ENCODE data around the gene THSD4.
A peak's percentile ranks its signal among the peaks of the same experiment; 100 is the strongest.
"Not testable (repeated sequence)": the region's sequence is repeated elsewhere in the genome, so short reads cannot be mapped to it uniquely, and the experiment has no call there.

The THSD4 gene

DNA sequence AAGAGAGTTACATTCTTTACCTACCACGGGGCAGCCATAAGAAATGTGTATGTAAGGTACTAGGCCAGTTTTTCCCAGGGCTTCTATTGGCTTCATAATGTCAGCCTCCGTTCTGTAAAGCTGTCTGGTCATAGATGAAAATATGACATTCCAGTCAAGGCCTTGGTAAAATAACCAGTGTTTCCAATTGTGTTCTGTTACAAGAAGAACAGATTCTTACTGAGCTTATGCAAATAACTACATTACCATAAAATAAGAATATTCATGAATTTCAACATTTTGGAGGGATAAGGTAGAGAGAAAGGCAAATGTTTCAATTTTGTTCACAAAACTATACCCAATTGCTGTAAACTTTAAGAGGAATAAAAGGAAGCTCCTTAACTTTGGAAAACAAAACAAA, 315.5 kb downstream of the THSD4 start:
- no peak overlapping the region for H3K4me3 ChIP-seq
- no peak overlapping the region for H3K27ac ChIP-seq

DNA sequence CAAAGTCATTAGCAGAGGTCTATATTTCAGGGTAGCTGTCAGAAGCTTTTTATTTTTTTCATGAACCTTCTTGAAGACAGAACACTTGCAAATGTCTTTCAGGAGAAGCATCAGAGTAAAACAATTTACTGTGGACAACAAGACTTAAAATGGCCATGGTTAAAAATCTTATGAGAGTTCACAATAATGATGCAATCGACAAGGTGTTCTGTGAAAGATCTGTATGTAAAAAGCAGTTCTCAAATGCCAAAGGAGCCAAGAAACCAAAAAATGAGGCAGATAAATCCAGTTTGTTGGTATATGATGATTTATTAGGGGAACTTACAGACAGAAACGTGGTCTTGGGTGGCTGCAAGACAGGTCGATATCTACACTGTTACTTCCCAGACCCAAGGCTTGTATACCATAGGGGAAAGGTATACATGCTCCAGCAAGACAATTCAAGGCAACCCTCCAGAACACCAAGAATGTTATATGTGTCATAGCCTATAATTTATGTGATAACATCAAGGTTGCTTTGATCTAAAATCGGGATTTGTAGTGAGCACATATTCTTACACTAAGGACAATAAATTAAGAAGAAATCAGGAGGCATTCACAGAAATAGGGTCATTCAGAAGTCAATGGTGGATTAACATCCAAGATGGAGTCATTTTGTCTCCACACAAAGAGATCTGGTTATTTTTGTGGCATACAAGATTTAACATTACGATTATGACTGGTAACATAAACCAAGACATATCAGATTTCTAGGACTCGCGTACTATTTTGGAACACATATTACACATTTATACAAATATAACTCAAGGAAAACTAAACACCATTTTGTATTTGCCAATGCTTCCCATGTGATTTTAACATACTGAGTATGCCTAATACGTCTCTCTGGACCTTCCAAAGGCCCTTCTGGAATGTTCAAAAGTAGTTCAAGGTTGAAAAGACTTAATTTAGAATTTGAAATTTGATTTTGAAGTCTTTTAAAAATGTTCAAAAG, 316.4 kb downstream of the THSD4 start:
- Histone ChIP-seq H3K27ac (no peak overlapping the region), H3K4me3 (no peak overlapping the region)

DNA sequence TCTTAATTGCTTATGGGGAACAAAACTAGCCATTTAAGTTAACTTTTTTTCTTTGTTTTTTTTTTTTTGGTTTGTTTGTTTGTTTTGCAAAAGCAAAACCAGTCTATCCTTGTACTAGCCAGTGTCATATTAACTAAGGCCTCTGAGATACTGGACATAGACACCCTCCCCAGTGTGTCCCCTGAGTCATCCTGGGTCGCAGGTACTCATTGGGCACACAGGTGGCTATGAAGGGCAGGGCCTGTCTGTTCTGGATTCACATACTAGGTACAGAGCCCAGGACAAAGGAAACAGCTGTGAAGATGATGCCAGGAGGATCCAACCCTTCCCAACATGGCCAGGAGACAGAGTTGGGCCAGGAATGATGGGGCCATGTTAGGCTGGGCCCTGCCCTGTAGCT, 318.1 kb downstream of the THSD4 start:
- no peak overlapping the region for H3K4me3 ChIP-seq
- H3K27ac ChIP-seq, result no peak overlapping the region

DNA sequence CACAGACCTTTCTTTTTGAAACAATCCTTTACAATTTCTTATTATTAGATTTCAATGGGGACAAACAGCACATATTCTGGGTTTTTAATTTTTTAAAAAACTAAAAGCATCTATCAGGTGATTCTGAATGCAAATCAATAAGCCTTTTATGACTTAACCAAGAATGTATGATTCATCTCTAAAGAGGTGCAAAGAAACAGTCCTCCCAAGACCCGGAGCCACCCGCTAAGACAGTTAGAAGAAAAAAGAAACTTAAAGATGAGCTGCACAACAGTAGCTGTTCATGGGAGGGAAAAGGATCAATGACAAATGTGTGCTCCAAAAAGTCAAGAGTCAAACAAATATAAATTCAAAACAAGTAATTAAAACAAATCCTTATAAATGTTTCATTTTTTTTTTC, 319.5 kb downstream of the THSD4 start:
- Histone ChIP-seq H3K4me3 (no peak overlapping the region), H3K27ac (no peak overlapping the region)

DNA sequence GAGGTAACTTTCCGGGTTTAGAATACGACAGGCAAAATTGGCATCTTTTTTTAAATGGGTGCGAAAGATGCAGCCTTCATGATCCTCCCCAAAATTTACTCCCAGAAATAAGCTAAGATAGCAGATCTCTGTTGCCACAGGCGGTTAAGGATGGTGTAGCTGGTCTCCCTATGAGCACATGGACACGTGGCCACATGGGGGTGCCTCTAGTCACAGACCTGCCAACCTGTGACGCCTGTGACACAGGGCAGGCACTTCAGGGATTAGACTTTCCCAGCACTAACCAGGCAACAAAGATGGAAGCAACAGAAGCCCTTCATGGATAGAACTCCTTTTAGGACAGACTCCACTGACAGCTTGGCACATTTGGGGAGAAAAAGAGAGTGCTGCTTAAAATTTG, 320.3 kb downstream of the THSD4 start:
- Histone ChIP-seq H3K4me3 (no peak overlapping the region), H3K27ac (no peak overlapping the region)

DNA sequence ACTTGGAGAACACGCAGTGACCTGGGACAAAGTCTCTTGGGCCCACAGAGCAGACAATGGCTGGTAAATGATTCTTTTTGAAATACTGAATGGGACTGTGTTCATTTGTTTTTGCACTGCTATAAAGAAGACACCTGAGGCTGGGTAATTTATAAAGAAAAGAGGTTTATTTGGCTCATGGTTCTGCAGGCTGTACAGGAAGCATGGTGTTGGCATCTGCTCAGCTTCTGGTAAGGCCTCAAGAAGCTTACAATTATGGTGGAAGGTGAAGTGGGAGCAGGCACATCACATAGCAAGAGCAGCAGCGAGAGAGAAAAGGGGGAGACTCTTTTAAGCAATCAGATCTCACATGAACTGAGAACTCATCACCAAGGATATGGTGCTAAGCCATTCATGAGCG, 321.6 kb downstream of the THSD4 start:
- H3K27ac ChIP-seq, result no peak overlapping the region

DNA sequence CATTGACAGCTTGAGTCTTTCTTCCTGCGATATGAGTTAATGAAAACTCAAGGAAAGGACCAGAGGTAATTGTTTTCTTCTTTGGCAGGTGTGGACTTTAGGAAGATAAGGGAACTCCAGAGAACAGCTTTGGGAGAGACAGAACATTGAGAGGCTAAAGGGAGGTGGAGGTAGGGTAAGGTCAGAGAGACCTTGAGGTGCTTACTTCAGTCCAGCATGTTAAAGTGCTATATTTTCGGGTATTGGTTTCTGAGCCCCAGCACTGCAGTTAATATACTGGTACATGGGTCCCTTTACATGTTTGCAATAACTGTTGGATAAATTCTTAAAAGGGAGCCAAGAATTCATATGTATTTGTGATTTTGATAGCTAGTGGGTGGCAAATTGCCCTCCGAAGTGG, 322.1 kb downstream of the THSD4 start:
- H3K27ac ChIP-seq, result no peak overlapping the region
- H3K4me3 ChIP-seq, result no peak overlapping the region

More for the DNA sequence above, 321.6 kb downstream of the THSD4 start:
- H3K4me3 ChIP-seq, result no peak overlapping the region

DNA sequence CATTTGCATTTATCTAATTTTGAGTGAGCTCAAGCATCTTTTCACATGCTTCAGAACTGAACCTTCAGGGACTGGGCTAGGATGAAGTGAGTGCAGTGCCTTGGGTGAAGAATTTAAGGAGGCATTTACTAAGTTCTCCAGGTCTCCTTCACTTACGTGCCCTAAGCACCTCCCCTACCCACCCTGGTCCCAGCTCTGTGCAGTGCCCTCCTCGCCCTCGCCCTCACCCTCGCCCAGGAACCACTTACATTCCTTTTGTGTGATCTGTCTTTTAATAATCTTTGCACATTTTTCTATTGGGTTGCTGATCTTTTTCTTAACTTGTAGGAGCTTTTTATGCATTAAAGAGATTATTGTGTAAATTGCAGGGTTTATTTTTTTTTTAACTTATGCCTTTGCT, 322.6 kb downstream of the THSD4 start:
- Histone ChIP-seq H3K4me3 (no peak overlapping the region), H3K27ac (no peak overlapping the region)

DNA sequence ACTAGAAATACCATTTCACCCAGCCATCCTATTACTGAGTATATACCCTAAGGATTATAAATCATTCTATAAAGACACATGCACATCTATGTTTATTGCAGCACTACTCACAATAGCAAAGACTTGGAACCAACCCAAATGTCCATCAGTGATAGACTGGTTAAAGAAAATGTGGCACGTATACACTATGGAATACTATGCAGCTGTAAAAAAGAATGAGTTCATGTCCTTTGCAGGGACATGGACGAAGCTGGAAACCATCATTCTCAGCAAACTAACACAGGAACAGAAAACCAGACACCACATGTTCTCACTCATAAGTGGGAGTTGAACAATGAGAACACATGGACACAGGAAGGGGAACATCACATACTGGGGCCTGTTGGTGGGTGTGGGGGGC, 324.2 kb downstream of the THSD4 start:
- H3K27ac ChIP-seq, H3K4me3 ChIP-seq: not testable (repeated sequence)

DNA sequence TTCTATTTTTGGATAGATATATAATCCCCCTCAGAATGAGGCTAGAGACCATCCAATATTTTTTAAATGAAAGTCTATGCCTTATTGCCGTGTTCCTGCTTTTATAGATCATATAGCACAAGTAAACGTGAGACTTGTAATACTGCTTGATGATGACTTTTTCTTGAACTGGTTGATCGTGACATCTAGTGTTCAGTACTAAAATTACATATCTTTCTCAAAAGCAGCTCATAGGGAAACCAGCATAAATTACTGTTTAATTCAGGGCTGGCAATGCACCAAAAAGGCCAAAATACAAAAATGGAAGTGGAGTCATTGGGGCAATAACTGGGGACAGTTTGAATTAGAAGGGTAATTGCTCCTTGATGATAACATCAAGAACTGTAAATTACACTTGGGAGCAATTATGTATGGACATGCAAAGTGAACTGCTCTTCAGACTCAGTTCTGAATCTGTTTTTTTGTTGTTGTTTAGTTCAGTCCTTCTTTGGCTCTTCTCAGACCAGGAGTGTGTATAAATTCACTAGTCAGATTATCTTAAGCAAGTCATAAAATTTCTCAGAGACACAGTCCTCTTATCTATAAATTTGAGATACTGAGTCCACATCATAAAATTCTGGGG, 325.3 kb downstream of the THSD4 start:
- no peak overlapping the region for H3K4me3 ChIP-seq
- no peak overlapping the region for H3K27ac ChIP-seq

DNA sequence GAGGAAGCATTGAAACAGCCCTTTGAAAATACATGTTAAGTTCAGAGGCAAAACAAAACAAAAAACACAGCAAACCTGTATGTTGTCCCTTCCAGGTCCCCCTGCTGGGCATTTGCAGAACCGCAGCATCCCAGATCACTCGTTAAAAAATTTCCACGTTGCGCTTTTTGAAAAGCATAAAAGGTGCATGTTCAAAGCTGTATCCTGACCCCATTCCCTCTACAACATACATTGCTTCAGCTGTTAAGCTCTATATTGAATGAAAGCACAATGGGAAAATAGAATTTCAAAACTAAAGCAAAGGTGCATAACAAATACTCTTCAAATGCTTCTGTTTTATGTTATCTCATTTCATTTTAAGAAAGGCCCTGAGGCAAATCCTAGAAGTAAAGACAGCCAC, 328.3 kb downstream of the THSD4 start:
- H3K27ac ChIP-seq, result no peak overlapping the region
- H3K4me3 ChIP-seq, result no peak overlapping the region

DNA sequence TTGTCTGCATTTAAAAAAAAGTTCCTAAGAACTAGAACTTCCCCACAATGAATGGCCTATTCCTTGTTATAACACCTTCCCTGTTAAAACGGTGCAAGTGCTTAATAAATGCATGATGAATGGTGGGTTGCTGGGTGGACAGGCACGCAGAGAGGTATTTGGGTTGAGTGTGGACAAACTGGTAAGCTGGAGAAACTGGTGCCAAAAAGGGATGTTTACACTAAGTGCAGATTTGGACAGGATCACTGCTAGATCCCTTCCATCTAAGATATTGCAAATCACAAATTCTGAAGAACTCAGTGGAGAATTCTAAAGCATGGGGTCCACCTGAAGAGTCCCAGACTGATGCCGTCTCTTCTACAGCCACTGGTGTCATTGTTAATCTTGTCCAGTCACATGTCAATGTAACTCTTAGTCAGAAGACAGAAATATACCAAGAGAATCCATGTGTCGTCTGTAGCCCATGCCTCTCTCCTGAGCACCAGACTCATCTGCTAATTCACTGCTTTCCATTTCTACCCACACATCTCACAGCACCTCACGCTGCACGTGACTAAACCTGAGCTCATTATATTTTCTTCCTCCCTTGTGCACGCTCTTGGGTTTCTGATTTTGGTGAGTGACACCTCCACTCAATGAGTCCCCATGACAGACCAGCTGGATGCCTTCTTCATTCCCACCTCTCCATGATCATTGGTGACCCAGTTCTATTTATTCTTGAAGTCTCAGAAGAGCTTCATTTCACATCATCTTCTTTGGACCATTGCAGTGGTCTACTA, 328.9 kb downstream of the THSD4 start:
- no peak overlapping the region for H3K4me3 ChIP-seq
- no peak overlapping the region for H3K27ac ChIP-seq

DNA sequence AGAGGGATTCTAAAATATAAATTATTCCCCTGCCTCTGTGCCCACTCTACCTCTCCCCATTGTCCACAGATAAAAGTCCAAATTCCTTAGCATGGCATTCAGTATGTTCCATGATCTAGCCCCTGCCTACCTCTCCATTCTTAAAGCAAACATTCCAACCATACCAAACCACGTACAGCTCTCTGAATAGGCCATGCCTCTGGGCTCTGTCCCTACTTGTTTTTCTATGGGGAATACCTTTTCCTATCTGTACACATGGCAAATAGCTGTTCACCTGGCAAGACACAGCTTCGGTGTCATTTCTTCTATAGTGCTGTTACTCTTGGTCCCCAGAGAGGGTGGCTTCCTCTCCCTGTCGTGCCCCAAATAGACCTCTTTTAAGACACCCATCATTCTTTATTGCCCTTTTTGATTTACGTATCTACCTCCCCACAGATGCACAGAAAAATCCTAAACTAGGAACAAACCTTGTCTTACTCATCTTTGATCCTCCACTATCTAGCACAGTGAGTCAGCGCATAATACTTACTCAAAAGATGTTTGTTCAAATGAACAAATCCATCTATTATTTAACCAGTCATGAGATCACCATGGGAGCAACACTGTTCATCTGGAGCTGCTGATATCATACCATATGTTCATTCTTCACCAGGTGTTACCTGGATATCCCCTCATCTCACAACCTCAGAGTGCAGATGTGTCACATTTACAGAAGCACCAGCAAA, 329.8 kb downstream of the THSD4 start:
- Histone ChIP-seq H3K27ac (no peak overlapping the region), H3K4me3 (no peak overlapping the region)

DNA sequence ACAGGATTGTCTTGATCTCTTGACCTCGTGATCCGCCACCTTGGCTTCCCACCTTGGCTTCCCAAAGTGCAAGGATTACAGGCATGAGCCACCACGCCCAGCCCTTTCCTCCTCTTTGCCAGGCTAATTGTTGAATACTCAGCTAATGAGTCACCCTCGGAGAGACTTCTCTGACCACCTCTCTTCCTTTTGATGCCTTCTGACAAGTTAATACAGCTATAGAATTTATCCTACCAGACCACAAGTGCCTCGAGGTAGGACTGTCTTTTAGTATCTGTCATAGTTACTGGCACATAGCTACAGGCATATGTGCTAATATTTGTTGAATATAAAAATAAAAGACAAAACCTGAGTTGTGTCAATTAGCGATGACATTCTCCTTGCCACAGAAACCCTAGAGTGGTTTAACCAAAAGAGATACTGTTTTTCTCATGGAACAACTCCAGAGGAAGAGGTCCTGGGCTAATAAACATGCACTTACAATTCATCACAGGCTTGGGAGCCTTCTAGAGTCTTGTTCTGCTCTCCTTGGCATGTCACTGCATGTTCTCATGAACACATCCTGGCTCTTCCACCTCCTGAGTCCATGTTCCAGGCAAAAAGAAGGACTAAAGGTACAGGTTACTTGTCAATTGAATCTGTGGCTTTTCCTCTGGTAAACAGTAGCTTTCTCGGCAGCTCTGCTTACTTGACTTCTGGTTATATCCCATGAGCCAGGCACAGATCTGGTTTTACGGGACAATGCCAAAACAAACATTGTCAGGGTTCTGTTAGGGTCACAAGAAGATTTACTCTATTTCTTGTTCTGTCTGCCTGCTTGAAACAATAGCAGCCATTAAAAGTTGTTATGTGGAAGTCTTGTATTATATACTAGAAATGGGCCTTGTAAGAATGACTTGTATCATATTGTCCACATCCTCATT, 332.3 kb downstream of the THSD4 start:
- no peak overlapping the region for H3K4me3 ChIP-seq
- H3K27ac ChIP-seq, result peak overlapping the region in 20 of 21 experiments; percentile 2 to 86 (median 49)

DNA sequence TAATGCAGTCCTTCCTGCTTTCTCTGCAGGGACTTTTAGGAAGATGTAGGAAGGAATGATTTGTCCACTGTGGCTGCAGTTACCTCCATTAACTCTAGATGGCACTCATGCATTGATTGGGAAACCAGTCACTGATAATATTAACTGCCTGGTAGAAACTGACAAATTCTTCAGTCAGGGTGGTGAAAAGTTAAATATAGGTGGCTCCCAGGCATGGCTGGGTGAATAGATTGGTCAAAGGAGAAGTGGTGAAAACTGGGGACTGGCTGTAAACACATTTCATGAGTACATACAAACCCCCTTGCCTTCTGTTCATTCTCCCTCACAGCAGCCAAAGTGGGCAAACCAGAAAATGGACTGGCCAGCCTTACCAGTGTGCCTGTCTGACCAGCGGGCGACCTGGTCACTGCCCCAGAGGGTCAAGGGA, 333.4 kb downstream of the THSD4 start:
- no peak overlapping the region for H3K4me3 ChIP-seq
- peak overlapping the region in 5 of 21 experiments; percentile 13 to 74 (median 28) for H3K27ac ChIP-seq

DNA sequence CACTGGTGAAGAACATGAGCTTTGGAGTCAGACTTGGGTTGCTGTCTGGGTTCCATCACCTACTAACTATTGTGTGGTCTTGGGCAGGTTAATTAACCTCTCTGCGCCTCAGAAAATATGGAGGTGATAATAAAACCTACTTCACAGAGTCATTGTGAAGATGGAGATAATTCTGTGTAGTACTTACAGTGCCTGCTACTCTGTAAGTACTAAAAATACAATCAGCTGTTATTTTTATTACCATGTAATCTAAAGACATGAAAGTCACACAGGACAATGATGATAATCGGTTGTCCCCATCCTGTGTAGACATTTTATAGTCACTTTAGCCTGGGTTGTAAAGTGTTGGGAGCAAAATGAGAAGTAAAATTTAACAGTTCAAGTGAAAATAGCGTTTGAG, 334.1 kb downstream of the THSD4 start:
- Histone ChIP-seq H3K27ac (peak overlapping the region in 2 of 21 experiments; percentile 28 to 74), H3K4me3 (no peak overlapping the region)

DNA sequence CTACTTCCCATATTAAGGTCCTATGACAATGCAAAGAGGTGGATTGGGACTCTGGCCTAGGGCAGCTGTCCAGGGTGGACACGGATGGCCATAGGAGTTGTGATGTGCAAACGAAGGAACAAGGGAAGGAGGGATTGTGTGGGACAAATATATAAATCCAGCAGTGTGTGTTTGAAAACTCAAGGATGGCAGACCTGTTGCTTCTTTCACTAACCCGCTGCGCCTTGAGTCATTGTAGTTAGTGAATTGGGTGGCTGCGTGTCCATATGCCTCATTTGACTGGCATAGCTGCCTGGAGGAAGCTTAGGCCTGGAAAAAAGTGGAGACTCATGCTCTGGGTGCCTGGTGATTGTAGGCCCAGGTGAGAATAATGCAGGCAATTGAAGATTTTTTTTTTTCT, 334.7 kb downstream of the THSD4 start:
- Histone ChIP-seq H3K4me3 (no peak overlapping the region), H3K27ac (no peak overlapping the region)

DNA sequence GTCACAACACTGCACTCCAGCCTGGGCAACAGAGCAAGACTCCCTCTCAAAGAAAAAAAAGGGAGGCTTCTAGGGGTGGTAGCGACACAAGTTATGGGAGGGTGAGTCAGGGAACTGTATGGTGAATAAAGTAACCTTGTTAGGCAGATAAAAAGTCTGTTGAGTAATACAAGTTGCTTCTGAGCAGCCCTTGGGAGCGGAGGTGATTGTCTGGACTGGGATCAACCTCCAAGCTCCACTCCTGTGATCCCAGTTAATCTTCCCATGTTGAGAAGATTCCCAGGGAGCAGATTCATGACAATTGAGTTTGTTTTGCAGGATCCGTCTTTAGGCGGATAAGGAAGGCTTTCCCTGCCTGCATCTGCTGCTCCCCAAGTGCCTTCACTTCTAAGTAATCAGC, 335.9 kb downstream of the THSD4 start:
- Histone ChIP-seq H3K4me3 (no peak overlapping the region), H3K27ac (no peak overlapping the region)

DNA sequence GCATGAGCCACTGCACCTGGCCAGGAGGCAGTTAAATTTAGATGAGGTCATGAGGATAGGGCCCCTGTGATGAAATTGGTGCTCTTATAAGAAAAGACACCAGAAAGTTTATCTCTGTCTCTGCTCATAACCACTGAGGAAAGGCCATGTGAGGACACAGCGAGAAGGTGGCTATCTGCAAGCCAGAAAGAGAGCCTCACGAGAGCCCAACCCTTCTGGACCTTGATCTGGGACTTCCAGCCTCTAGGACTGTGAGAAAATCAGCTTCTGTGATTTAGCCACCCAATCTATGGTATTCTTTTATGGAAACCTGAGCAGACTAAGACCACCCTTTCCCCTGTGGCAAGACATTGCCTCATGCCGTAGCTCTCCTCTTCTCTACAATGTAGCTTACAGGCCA, 337.6 kb downstream of the THSD4 start:
- Histone ChIP-seq H3K4me3 (no peak overlapping the region), H3K27ac (no peak overlapping the region)
